Measurements from ENCODE around the gene PTPRN2. TPM values are rescaled to one million over a fixed set of nuclear protein-coding genes. Genes with fewer than 3 reads are reported as not detected.

PTPRN2 gene
- total and polyA plus RNA-seq, 2 of the 8 experiments (the other 6 are each of a cell fraction or from before 2014, with no cell fraction given): 2.6 to 4.5 TPM

- TF ChIP-seq CTBP2 (IDR thresholded peaks at IDR 0.05; ENCODE audit: borderline replicate concordance, insufficient read depth, insufficient read length, low read length) (no peak), GTF2F1 (IDR thresholded peaks at IDR 0.05; ENCODE audit: borderline replicate concordance, low read depth, low read length) (no peak), CHD7 (IDR thresholded peaks at IDR 0.05; ENCODE audit: insufficient replicate concordance, low read length) (no peak), SAP30 (IDR thresholded peaks at IDR 0.05; ENCODE audit: insufficient read depth, insufficient replicate concordance, low read length) (no peak), BRCA1 (IDR thresholded peaks at IDR 0.05; ENCODE audit: low read depth, low read length) (no peak)
These were observed 565.0 kb downstream of the PTPRN2 start (continued) for GRCh38 chr7:158022601-158023000.

All from H1 (cell line).